ENCODE results near the gene FAM168A.

The FAM168A gene

GRCh38 chr11:73554671-73555320 is 43.1 kb downstream of the FAM168A start:
- no peak for DNase-seq

- no peak for DNase-seq
These were observed 44.6 kb downstream of the FAM168A start for GRCh38 chr11:73553266-73553665.

- no peak for DNase-seq
These were observed 46.2 kb downstream of the FAM168A start for GRCh38 chr11:73551677-73552076.

- no peak for DNase-seq
These were observed 48.5 kb downstream of the FAM168A start for GRCh38 chr11:73549376-73549775.

- DNase-seq = no peak
These were observed 50.0 kb downstream of the FAM168A start for GRCh38 chr11:73547706-73548595.

- no peak for DNase-seq
These were observed 55.7 kb downstream of the FAM168A start for GRCh38 chr11:73542175-73542574.

GRCh38 chr11:73539506-73540084 is 58.3 kb downstream of the FAM168A start:
- no peak for DNase-seq

GRCh38 chr11:73538381-73538872 is 59.5 kb downstream of the FAM168A start:
- no peak for DNase-seq

- no peak for DNase-seq
These were observed 59.9 kb downstream of the FAM168A start for GRCh38 chr11:73537969-73538368.

- DNase-seq = no peak
These were observed 61.0 kb downstream of the FAM168A start for GRCh38 chr11:73536961-73537360.

- no peak for DNase-seq
These were observed 65.6 kb downstream of the FAM168A start for GRCh38 chr11:73532310-73532709.

GRCh38 chr11:73531386-73531785 is 66.5 kb downstream of the FAM168A start:
- no peak for DNase-seq

GRCh38 chr11:73530109-73530508 is 67.8 kb downstream of the FAM168A start:
- DNase-seq = no peak

GRCh38 chr11:73529204-73529530 is 68.7 kb downstream of the FAM168A start:
- no peak for DNase-seq

GRCh38 chr11:73528483-73529203 is 69.3 kb downstream of the FAM168A start:
- no peak for DNase-seq

- no peak for DNase-seq
These were observed 69.9 kb downstream of the FAM168A start for GRCh38 chr11:73528013-73528412.

GRCh38 chr11:73525611-73526010 is 72.3 kb downstream of the FAM168A start:
- no peak for DNase-seq

GRCh38 chr11:73524774-73525173 is 73.1 kb downstream of the FAM168A start:
- DNase-seq = no peak

GRCh38 chr11:73521621-73522020 is 76.3 kb downstream of the FAM168A start:
- no peak for DNase-seq

- no peak for DNase-seq
These were observed 77.4 kb downstream of the FAM168A start for GRCh38 chr11:73520353-73521061.

- no peak for DNase-seq
These were observed 78.6 kb downstream of the FAM168A start for GRCh38 chr11:73519266-73519665.

GRCh38 chr11:73518195-73518594 is 79.7 kb downstream of the FAM168A start:
- no peak for DNase-seq

- DNase-seq = no peak
These were observed 81.8 kb downstream of the FAM168A start for GRCh38 chr11:73516080-73516479.

All from NK-92 treated with Interleukin-12 subunit alpha and Interleukin-12 subunit beta, amount 100 ng/mL, for 24 hours (cell line).